Measurements from ENCODE around the gene NDUFV2. TPM values are rescaled to one million over a fixed set of nuclear protein-coding genes. Genes with fewer than 3 reads are reported as not detected.

NDUFV2 gene
- total and polyA plus RNA-seq, 2 of the 13 experiments (the other 11 are each of a cell fraction or from before 2014, with no cell fraction given) = 216 to 299 TPM

DNA sequence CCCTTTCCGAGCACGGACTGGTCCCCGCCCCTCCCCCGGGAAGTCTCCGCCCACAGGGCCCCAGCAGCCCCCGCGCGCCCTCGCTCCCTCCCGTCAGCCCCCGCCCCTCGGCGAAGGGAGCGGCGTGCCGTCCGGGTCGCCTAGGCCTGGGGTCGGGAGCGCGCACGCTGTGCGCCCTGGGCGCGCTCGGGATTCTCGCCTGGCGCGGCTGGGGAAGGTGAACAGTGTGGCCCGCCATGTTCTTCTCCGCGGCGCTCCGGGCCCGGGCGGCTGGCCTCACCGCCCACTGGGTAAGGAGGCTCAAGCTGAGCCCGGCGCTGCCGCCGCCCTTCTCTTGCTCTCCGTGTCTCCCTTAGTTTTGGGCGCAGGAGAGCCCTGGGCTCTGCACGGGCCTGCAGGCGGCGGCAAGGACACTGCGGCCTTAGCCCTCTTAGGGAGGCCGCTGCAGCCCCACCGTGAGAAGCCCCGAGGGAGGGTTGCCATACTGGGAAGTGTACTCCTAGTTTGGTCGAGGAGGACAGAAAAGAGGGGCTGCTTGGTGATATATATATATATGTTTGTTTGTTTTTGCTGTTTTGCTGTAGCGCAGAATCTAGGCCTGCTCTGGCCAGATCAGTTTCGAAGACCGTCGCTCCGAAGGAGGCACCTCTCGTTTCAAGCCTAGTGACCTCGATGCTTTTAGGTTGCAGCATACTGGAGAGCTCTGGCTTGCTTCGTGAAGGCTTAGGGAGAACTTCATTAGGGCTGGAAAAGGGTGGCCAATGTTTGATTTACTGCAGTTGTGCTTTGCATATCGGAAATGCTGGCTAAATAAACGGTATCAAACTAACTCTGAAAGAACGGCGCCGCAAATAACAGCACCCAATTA lies at the start of gene NDUFV2 (continued):
- TF ChIP-seq, protein P1, sequence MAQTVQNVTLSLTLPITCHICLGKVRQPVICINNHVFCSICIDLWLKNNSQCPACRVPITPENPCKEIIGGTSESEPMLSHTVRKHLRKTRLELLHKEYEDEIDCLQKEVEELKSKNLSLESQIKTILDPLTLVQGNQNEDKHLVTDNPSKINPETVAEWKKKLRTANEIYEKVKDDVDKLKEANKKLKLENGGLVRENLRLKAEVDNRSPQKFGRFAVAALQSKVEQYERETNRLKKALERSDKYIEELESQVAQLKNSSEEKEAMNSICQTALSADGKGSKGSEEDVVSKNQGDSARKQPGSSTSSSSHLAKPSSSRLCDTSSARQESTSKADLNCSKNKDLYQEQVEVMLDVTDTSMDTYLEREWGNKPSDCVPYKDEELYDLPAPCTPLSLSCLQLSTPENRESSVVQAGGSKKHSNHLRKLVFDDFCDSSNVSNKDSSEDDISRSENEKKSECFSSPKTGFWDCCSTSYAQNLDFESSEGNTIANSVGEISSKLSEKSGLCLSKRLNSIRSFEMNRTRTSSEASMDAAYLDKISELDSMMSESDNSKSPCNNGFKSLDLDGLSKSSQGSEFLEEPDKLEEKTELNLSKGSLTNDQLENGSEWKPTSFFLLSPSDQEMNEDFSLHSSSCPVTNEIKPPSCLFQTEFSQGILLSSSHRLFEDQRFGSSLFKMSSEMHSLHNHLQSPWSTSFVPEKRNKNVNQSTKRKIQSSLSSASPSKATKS (CRISPR knock-in tag; IDR thresholded peaks at IDR 0.05) = peak; percentile 66; the same call in 1 of the 2 replicates
- TF ChIP-seq ZNF7 (CRISPR knock-in tag; IDR thresholded peaks at IDR 0.05) = no peak
- no peak for TF ChIP-seq TEAD2 (CRISPR knock-in tag; IDR thresholded peaks at IDR 0.05)
- TF ChIP-seq SMAD1 (CRISPR knock-in tag; IDR thresholded peaks at IDR 0.05; ENCODE audit: borderline replicate concordance, low read depth) = no peak
- TF ChIP-seq, protein P2, sequence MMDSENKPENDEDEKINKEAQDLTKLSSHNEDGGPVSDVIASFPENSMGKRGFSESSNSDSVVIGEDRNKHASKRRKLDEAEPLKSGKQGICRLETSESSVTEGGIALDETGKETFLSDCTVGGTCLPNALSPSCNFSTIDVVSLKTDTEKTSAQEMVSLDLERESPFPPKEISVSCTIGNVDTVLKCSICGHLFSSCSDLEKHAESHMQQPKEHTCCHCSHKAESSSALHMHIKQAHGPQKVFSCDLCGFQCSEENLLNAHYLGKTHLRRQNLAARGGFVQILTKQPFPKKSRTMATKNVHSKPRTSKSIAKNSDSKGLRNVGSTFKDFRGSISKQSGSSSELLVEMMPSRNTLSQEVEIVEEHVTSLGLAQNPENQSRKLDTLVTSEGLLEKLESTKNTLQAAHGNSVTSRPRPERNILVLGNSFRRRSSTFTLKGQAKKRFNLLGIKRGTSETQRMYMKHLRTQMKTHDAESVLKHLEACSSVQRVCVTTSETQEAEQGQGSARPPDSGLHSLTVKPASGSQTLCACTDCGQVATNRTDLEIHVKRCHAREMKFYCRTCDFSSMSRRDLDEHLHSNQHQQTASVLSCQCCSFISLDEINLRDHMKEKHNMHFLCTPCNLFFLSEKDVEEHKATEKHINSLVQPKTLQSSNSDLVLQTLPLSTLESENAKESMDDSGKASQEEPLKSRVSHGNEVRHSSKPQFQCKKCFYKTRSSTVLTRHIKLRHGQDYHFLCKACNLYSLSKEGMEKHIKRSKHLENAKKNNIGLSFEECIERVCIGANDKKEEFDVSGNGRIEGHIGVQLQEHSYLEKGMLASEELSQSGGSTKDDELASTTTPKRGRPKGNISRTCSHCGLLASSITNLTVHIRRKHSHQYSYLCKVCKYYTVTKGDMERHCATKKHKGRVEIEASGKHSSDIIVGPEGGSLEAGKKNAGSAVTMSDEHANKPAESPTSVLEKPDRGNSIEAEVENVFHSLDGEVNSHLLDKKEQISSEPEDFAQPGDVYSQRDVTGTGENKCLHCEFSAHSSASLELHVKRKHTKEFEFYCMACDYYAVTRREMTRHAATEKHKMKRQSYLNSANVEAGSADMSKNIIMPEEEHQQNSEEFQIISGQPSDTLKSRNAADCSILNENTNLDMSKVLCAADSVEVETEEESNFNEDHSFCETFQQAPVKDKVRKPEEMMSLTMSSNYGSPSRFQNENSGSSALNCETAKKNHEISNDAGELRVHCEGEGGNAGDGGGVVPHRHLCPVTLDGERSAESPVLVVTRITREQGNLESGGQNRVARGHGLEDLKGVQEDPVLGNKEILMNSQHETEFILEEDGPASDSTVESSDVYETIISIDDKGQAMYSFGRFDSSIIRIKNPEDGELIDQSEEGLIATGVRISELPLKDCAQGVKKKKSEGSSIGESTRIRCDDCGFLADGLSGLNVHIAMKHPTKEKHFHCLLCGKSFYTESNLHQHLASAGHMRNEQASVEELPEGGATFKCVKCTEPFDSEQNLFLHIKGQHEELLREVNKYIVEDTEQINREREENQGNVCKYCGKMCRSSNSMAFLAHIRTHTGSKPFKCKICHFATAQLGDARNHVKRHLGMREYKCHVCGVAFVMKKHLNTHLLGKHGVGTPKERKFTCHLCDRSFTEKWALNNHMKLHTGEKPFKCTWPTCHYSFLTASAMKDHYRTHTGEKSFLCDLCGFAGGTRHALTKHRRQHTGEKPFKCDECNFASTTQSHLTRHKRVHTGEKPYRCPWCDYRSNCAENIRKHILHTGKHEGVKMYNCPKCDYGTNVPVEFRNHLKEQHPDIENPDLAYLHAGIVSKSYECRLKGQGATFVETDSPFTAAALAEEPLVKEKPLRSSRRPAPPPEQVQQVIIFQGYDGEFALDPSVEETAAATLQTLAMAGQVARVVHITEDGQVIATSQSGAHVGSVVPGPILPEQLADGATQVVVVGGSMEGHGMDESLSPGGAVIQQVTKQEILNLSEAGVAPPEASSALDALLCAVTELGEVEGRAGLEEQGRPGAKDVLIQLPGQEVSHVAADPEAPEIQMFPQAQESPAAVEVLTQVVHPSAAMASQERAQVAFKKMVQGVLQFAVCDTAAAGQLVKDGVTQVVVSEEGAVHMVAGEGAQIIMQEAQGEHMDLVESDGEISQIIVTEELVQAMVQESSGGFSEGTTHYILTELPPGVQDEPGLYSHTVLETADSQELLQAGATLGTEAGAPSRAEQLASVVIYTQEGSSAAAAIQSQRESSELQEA (CRISPR knock-in tag; IDR thresholded peaks at IDR 0.05; ENCODE audit: not compliant biosample characterization) = peak; percentile 78
- TF ChIP-seq MATR3 (CRISPR knock-in tag; IDR thresholded peaks at IDR 0.05) = no peak
- peak; percentile 69 for TF ChIP-seq ZBTB7A (CRISPR knock-in tag; IDR thresholded peaks at IDR 0.05)
- peak; percentile 32; the same call in 1 of the 2 replicates for TF ChIP-seq ZNF777 (CRISPR knock-in tag; IDR thresholded peaks at IDR 0.05)
- TF ChIP-seq GPN1 (CRISPR knock-in tag; IDR thresholded peaks at IDR 0.05; ENCODE audit: borderline replicate concordance) = no peak
- no peak for TF ChIP-seq GATA4 (IDR thresholded peaks at IDR 0.05; ENCODE audit: borderline replicate concordance, low read depth)
- no peak for TF ChIP-seq MZF1 (CRISPR knock-in tag; IDR thresholded peaks at IDR 0.05; ENCODE audit: borderline replicate concordance)
- TF ChIP-seq TCF7 (IDR thresholded peaks at IDR 0.05; ENCODE audit: low read depth) = no peak
- TF ChIP-seq NRL (CRISPR knock-in tag; IDR thresholded peaks at IDR 0.05; ENCODE audit: borderline replicate concordance) = peak; percentile 87
- TF ChIP-seq ZNF160 (CRISPR knock-in tag; IDR thresholded peaks at IDR 0.05) = peak; percentile 69
- TF ChIP-seq, protein P3, sequence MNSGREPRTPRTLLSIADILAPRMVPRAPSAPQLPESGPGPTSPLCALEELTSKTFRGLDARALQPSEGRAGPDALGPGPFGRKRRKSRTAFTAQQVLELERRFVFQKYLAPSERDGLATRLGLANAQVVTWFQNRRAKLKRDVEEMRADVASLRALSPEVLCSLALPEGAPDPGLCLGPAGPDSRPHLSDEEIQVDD (CRISPR knock-in tag; IDR thresholded peaks at IDR 0.05; ENCODE audit: borderline replicate concordance) = 0 out of 2 replicates have a peak, but pooled peaks have one; percentile 26
- TF ChIP-seq ZSCAN30 (CRISPR knock-in tag; IDR thresholded peaks at IDR 0.05) = no peak
- TF ChIP-seq ZNF468 (CRISPR knock-in tag; IDR thresholded peaks at IDR 0.05) = no peak
